ENCODE measurements around the gene NOL12. TPM values are rescaled to one million over a fixed set of nuclear protein-coding genes. Genes with fewer than 3 reads are reported as not detected.

NOL12 gene
- total RNA-seq, 1 donor from 2014 or later = 12.1 TPM

DNA sequence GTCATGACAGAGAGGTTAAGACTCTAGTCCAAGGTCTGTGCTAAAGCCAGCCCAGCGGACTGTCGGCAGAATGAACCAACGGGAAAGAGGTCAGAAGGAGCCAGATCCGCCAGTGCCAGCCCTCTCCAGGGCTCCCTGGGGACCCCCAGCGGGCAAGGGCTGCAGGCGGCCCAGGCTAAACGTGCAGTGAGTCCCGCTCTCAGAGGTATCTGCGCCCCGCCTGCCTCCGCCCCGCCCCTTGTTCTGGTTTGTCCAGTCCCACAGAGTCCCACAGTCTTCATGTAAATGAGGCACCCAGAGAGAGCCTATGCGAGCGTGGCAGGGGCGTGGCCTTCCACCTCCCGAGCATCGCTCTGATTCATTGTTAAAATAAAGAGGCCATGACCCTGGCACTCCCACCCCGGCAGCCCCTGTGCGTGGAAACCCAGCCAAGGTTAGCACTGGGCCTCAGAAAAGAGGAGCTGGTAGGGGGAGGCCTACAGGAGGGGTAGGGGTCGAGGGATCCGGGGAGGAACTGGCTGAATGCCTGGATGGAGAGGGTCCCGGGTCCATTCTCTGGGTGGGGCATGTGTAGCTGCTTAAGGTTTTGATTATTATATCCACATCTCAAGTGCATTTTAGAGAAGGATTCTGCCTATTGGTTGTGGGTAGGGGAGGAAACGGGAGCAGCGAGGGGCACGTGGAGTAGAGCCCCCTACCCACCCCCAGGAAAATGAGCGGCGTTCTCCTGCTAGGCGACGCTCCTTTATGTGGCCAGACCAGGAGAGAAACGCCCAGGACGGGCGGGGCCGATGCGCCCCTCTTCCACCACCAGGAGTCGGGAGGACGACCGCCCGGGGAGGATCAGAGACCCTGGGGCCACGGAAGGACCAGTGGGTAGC is 10.8 kb downstream of the NOL12 start, which contains the start of gene TRIOBP:
Gene TRIOBP, plus strand, starts transcription at position 392 of the 881 bp plus-strand sequence. CDS start 4,318 bp downstream, outside the sequence.
- Mint-ChIP-seq H3K4me3 (ENCODE audit: unreplicated experiment) (peak within 1 kb of the TSS; percentile 62), H3K4me1 (ENCODE audit: low read depth) (peaks cover 16% of the 10 kb centered on the region), H3K27me3 (ENCODE audit: low read depth) (no peaks in the 10 kb centered on the region), H3K9me3 (ENCODE audit: low read depth) (no peaks in the 10 kb centered on the region), H3K27ac (ENCODE audit: unreplicated experiment) (peak within 1 kb of the TSS; percentile 73), H3K36me3 (ENCODE audit: low read depth) (peaks cover 7% of the 10 kb centered on the region)
- DNase-seq (ENCODE audit: low spot score) = no peak
- TF ChIP-seq, protein P1, sequence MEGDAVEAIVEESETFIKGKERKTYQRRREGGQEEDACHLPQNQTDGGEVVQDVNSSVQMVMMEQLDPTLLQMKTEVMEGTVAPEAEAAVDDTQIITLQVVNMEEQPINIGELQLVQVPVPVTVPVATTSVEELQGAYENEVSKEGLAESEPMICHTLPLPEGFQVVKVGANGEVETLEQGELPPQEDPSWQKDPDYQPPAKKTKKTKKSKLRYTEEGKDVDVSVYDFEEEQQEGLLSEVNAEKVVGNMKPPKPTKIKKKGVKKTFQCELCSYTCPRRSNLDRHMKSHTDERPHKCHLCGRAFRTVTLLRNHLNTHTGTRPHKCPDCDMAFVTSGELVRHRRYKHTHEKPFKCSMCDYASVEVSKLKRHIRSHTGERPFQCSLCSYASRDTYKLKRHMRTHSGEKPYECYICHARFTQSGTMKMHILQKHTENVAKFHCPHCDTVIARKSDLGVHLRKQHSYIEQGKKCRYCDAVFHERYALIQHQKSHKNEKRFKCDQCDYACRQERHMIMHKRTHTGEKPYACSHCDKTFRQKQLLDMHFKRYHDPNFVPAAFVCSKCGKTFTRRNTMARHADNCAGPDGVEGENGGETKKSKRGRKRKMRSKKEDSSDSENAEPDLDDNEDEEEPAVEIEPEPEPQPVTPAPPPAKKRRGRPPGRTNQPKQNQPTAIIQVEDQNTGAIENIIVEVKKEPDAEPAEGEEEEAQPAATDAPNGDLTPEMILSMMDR (IDR thresholded peaks at IDR 0.05) = peak; percentile 67

DNA sequence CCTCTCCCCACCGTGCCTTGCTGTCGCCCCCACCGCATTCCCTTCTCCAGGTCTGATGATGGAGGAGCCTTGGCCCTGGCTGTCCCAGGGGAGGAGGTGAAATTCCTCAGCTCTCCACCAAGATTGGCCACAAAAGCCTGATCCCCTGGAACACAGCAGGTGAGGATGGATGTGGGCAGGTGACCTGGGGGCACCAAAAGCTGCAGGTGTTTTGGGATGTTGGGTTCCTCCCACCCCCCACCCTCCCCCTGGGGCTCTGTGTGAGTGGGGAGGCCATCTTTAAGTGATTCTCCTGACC is 11.3 kb downstream of the NOL12 start:
- H3K4me1 Mint-ChIP-seq (ENCODE audit: low read depth) = peaks cover 16% of the 10 kb centered on the region
- TF ChIP-seq, protein P1 (IDR thresholded peaks at IDR 0.05) = no peak
- H3K27me3 Mint-ChIP-seq (ENCODE audit: low read depth) = no peaks in the 10 kb centered on the region
- no peak for DNase-seq (ENCODE audit: low spot score)
- peaks cover 4% of the 10 kb centered on the region for H3K36me3 Mint-ChIP-seq (ENCODE audit: low read depth)
- no peak overlapping the region for H3K27ac Mint-ChIP-seq (ENCODE audit: unreplicated experiment)
- H3K4me3 Mint-ChIP-seq (ENCODE audit: unreplicated experiment) = no peak overlapping the region
- H3K9me3 Mint-ChIP-seq (ENCODE audit: low read depth) = no peaks in the 10 kb centered on the region

DNA sequence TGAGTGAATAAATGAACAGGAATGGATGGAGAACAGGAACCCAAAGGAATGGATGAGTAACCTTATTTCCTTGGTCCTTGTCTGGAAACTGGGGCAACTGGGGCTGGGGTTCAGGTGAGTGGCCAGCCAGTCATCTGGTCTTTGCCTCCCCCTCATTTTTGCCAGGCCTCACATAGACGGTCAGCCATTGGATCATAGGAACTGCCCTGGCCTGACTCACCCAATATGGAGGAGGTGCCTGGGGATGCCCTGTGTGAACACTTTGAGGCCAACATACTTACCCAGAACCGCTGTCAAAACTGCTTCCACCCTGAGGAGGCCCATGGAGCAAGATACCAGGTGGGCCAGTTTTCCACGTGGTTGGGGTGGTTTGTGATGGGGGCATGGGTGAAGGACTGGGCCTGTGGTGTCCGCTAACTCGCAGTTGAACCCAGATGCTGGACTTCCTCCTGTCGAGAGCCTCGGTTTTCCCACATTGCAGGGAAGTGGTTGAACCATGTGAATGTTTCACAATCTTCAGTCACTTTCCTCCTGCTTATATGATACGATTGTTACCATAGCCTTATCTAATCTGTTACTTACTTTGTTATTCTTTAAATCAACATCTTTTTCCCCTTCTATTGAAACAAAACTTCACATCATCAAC is 15.1 kb downstream of the NOL12 start:
- no peak overlapping the region for H3K27ac Mint-ChIP-seq (ENCODE audit: unreplicated experiment)
- TF ChIP-seq, protein P1 (IDR thresholded peaks at IDR 0.05) = no peak
- DNase-seq (ENCODE audit: low spot score) = no peak
- H3K4me1 Mint-ChIP-seq (ENCODE audit: low read depth) = peaks cover 10% of the 10 kb centered on the region
- H3K4me3 Mint-ChIP-seq (ENCODE audit: unreplicated experiment) = no peak overlapping the region
- no peaks in the 10 kb centered on the region for H3K27me3 Mint-ChIP-seq (ENCODE audit: low read depth)
- H3K9me3 Mint-ChIP-seq (ENCODE audit: low read depth) = no peaks in the 10 kb centered on the region
- peaks cover 1% of the 10 kb centered on the region for H3K36me3 Mint-ChIP-seq (ENCODE audit: low read depth)

DNA sequence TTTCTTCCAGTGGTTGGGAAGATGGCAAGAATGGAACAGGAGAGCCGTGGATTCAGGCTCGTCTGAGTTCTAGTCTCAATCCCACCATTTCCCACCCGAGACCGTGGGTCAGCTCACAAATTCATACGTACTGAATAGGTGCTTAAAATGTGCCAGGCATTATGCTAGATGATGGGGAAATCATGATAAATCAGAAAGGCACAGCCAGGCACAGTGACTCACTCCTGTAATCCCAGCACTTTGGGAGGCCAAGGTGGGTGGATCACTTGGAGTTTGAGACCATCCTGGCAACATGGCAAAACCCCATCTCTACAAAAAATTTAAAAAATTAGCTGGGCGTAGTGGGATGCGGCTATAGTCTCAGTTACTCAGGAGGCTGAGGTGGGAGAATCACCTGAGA is 17.8 kb downstream of the NOL12 start:
- no peaks in the 10 kb centered on the region for H3K4me1 Mint-ChIP-seq (ENCODE audit: low read depth)
- H3K9me3 Mint-ChIP-seq (ENCODE audit: low read depth) = no peaks in the 10 kb centered on the region
- peaks cover 1% of the 10 kb centered on the region for H3K36me3 Mint-ChIP-seq (ENCODE audit: low read depth)
- H3K4me3 Mint-ChIP-seq (ENCODE audit: unreplicated experiment) = no peak overlapping the region
- TF ChIP-seq, protein P1 (IDR thresholded peaks at IDR 0.05) = no peak
- DNase-seq (ENCODE audit: low spot score) = no peak
- H3K27ac Mint-ChIP-seq (ENCODE audit: unreplicated experiment) = no peak overlapping the region
- H3K27me3 Mint-ChIP-seq (ENCODE audit: low read depth) = no peaks in the 10 kb centered on the region

DNA sequence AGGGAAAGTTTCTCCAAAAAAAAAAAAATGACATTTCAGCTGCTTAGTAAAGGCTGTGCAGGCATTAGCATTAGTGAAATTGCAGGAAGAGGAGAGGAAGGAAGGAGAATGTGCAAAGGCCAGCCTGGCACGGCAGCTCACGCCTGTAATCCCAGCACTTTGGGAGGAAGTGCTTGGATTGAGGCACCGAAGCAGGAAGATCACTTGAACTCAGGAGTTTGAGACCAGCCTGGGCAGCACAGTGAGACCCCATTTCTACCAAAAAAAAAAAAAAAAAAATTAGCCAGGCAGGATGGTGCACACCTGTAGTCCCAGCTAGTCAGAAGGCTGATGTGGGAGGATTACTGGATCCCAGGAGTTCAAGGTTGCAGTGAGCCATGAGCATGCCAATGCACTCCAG is 18.5 kb downstream of the NOL12 start:
- Mint-ChIP-seq H3K4me1 (ENCODE audit: low read depth) (no peaks in the 10 kb centered on the region), H3K4me3 (ENCODE audit: unreplicated experiment) (no peak overlapping the region), H3K27ac (ENCODE audit: unreplicated experiment) (no peak overlapping the region), H3K36me3 (ENCODE audit: low read depth) (peaks cover 1% of the 10 kb centered on the region), H3K27me3 (ENCODE audit: low read depth) (no peaks in the 10 kb centered on the region), H3K9me3 (ENCODE audit: low read depth) (no peaks in the 10 kb centered on the region)
- no peak for DNase-seq (ENCODE audit: low spot score)
- TF ChIP-seq, protein P1 (IDR thresholded peaks at IDR 0.05) = no peak
